HG03064 (cell line): ENCODE measurements around the gene SPEN.
"Not testable (repeated sequence)": the region's sequence is repeated elsewhere in the genome, so short reads cannot be mapped to it uniquely, and the experiment has no call there.

Source experiments
- ATAC-seq: cut with Tn5 transposase; IDR thresholded peaks from one replicate; pipeline ENCODE4 v1.9.1; 2021; ENCODE audit warnings: low read depth; ENCODE audit not compliant: unreplicated experiment

The SPEN gene

DNA sequence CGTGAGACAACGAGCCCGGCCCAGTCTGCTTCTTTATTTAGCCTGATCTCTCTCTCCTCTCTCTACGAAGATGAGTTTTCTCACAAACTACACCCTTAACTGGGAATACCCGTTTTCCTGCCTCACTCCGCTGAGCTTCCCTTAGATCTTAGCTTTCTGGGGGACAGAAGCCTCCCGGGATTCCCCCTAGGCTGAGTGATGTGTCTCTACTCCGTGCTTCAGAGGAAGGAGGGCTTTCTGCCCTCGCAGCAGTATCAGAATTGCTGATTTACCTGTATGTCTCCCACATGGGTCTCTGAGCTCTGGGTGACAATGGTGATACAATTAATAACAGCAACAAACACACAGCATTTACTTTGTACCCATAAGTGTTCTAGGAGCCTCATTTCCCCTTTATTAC lies 127.3 kb downstream of the SPEN start:
- peak; percentile 23 for ATAC-seq

DNA sequence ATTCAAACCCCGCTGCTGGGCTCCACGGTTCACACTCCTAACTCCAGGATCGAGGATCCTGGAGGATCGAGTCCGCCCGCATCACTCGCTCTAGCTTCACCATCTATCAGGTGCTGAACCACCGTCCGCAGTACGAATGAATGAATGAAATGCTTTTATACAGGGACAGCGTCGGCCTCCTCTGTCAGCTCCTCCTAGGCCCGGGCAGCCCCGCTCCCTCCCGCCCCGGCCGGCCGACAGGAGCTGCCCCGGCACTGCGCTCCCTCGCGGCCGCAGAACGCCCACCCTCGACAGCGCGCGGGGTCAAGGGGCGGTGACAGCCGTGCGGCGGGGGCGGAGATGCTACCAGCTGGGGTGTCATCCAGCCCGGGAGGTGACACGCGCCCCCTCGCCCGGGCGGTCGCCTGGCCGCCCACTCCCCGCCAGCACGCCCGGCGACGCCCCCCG lies 127.9 kb downstream of the SPEN start:
- ATAC-seq = peak; percentile 36

DNA sequence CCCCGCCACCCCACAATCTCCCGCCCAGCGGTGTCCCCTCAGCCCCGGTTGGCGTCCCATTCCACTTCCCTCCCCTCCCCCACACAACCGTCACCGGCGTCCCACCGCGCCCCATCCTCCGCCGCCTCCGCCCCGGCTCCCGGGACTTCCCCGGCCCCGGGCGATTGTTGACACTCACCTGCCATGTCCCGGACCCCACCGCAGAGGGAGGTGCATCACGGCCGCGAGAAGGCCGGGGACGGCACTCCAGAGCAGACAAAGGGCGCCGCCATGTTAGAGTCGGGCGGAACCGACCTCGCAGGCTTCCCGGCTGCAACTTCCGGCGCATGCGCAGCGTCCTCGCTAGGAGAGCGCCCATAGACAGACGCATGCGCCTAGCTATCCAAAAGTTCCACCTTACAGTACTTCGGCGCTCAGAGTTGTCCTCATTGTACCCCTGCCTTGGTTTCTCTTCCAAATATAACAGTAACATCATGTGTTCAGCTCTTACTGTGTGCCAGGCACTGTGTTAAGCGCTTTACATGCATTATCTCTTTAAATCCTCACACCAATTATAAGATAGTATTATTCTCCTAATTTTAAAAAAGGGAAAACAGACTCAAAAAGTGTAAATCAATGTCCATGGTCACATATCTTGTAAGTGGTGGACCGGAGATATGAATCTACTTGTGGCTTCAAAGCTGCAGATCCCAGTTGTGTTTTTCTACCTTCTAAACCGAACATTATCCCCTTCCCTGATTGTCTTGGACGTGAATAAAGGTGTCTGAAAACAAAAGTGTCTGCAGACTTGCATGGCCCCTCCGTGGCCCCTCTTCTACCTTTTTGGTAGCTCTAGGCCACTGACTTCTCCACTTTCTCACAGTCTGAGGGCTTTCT lies 128.5 kb downstream of the SPEN start, which contains the start of gene ZBTB17:
Gene ZBTB17 (minus strand): TSS at position 297 of the 876 bp plus-strand sequence. CDS start 27,606 bp downstream, outside the sequence.
- peak; percentile 65 for ATAC-seq

DNA sequence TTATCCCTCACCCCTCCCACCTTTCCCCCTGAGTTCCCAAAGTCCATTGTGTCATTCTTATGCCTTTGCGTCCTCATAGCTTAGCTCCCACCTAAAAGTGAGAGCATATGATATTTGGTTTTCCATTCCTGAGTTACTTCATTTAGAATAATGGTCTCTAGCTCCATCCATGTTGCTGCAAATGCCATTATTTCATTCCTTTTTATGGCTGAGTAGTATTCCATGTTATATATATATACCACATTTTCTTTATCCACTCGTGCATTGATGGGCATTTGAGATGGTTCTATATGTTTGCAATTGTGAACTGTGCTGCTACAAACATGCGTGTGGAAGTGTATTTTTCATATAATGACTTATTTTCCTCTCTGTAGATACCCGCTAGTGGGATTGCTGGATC lies 130.4 kb downstream of the SPEN start:
- not testable (repeated sequence) for ATAC-seq

DNA sequence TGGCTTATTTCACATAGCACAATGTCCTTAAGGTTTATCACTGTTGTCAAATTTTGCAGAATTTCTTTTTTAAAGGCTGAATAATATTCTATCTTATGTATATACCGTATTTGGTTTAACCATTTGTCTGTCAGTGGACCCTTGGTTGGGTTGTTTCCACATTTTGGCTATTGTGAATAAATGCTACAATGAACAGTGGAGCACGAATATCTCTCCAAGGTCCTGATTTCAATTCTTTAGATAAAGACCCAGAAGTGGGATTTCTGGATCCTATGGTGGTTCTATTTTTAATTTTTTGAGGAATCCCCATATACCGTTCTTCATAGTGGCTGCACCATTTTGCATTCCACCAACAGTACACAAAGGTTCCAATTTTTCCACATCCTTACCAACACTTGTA lies 134.2 kb downstream of the SPEN start:
- no peak for ATAC-seq

DNA sequence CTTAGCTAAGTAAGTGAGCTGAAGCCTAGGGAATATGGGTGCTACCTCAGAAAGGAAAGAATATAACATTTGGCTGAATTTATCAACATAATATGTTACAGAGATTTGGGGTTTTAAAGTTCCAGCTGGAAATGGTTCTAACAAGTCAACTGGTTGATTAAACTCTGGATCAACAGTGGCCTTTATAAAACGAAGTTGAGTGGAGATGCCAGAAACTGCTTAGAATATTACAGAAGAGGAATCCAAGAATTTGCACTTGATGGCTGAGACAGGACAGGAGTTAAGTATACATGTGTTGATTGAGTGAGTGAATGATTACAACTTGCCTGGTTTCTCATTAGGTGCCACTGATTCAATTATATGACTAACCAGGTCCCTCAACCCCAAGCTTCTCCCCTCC lies 135.8 kb downstream of the SPEN start:
- no peak for ATAC-seq

DNA sequence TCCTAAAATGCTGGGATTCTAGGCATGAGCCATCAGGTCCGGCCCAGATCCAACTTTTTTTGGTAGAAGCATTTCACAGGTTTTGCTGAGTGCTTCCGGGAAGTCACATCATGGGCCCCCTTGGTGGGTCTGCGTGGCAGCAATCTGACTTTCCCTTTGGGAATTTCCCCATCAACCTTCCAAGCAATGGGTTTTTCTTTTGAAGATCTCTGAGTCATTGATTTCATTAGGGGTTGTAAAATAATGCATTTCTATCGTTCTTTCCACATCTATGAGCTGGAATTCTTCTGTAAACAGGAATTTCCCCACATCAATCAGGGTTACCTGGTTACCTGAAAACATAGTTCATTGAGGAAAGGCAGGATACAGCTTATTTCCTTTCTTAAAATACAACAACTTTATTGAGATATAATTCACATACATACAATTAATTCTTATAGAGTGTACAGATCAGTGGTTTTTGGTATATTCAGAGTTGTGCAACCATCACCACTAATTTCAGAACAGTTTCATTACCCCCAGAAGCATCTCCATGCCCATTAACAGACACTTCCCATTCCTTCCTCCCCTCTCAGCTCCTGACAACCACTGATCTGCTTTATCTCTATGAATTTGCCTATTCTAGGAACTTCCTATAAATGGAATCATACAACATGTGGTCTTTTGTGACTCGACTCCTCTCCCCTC lies 138.2 kb downstream of the SPEN start:
- no peak for ATAC-seq

DNA sequence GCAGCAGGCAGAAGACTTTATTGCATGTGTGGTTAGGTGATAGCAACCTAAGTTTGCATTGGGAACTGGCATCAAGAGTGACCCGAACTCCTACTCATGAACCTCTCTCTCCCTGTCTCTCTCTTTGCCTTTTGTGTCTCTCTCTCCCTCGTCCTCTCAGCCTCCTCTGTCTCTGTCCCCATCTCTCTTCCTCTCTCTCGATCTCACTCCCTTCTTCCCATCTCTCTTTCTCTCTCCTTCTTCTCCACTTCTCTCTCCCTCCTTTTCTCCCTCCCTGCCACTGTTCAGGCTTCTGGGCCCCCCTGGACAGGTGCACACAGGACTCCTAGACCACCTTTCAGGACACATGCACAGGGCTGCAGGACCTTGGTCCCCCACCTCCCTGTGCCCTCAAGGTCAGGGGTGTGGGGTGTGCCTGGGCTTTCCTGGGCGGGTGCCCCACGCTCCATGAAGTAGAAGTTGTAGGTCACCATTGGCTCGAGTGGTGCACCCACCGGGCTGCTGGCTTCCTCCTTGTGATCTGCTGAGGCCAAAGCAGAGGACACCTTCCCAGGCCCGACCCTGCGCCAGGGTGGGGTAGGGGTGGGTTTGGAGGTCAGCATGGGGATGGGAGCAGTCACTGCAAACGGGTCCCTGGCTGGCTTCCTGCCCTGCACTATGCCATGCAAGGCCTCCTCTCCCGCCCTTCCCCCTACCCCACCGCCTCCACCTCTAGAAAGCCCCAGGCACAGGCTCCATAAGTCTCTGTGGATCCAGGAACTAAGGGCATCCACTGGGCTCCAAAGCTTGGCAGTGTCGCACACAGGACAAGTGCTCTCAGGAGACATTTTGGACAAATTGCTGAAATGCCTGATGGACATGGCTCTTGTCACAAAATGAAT lies 141.6 kb downstream of the SPEN start:
- no peak for ATAC-seq

DNA sequence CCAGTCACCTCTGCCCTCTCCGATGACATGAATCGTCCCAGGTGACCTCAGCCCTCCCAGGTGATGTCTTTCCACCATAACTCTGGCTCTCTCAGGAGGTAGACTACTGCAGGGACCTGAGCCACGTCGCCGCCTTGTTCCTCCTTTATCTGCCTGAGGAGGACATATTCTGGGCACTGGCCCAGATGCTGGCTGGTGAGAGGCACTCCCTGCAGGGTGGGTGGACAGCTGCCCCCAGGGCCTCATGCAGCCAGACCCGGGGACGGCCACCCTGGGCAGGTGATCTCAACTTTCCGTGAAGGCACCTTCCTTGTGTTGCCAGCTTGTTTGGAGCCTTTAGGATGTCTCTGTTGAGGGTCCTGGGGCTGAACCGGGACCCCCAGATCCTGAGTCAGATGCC lies 142.3 kb downstream of the SPEN start:
- no peak for ATAC-seq
